Calu3 (cell line): ENCODE results near the gene GAL3ST1. TPM values are rescaled to one million over a fixed set of nuclear protein-coding genes. Genes with fewer than 3 reads are reported as not detected.

Experiments
- BruUV-seq: library from RNA; stranded (reverse); fragments of 400-500 nt; replicated peaks from 2 replicates; lab custom pipeline; 2021; lab: Mats Ljungman, UMichigan
- CTCF ChIA-PET: fragments of 300-600 bp; sonication (Branson Sonifier 250); formaldehyde crosslinking; loops from one replicate; lab custom pipeline; 2022; ENCODE audit warnings: antibody characterized with exemption; lab: Charles Lee
- DNase-seq: peaks from one replicate; pipeline ENCODE4 v3.0.0; 2022
- H3K27ac Mint-ChIP-seq: one replicate; pipeline ENCODE4 v1.8.0; 2022; ENCODE audit warnings: mixed read lengths; ENCODE audit not compliant: unreplicated experiment
- H3K27me3 Mint-ChIP-seq: one replicate; pipeline ENCODE4 v1.8.0; 2022; ENCODE audit warnings: mixed read lengths; ENCODE audit not compliant: unreplicated experiment
- H3K36me3 Mint-ChIP-seq: one replicate; pipeline ENCODE4 v1.8.0; 2022; ENCODE audit warnings: mild to moderate bottlenecking, moderate library complexity, mixed read lengths; ENCODE audit not compliant: insufficient read depth, unreplicated experiment
- H3K4me1 Mint-ChIP-seq: one replicate; pipeline ENCODE4 v1.8.0; 2022; ENCODE audit warnings: mild to moderate bottlenecking, low read depth, mixed read lengths; ENCODE audit not compliant: unreplicated experiment
- H3K4me3 Mint-ChIP-seq: one replicate; pipeline ENCODE4 v1.8.0; 2022; ENCODE audit warnings: mild to moderate bottlenecking, low read depth, moderate library complexity, mixed read lengths; ENCODE audit not compliant: unreplicated experiment
- H3K9me3 Mint-ChIP-seq: one replicate; pipeline ENCODE4 v1.8.0; 2022; ENCODE audit warnings: low read depth, mixed read lengths; ENCODE audit not compliant: unreplicated experiment
- CTCF ChIP-seq: fragments of 200-600 bp; IDR thresholded peaks from one replicate; pipeline ENCODE4 v1.8.0; 2022; ENCODE audit warnings: antibody characterized with exemption; ENCODE audit not compliant: unreplicated experiment
- intact Hi-C: fragments of 100-400 bp; cut with micrococcal nuclease; formaldehyde crosslinking; loops from one replicate; pipeline ENCODE4 v1.10.0; 2022; ENCODE audit not compliant: unreplicated experiment
- total RNA-seq: library from RNA; stranded (reverse); gene quantifications from 2 replicates; pipeline ENCODE4 v1.2.3, GENCODE V29; 2022

Gene GAL3ST1
- total RNA-seq, 1 experiment from 2014 or later, result 6.5 TPM

DNA sequence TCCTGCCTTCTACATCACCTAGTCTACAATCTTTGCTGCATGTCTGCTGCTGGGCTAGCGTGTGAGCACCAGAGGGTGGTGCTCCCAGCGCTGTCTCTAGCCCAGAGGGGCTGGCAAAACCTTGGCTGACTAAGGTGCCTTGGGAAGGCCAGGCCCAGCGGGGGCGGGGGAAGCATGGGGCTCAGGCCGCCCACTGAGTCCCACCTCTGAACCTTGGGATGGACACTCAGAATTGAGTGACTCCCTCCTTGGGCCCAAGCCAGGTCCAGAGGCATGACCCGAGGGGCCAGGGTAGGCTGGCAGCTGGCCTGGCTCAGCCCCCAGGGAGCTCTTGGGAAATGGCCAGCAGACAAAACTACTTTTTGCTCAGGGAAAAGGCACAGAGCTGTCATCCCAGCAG lies 7.6 kb upstream of the GAL3ST1 start:
- TF ChIP-seq CTCF, result no peak
- intact Hi-C loops, result no loop called here
- no peak for DNase-seq
- H3K27me3 Mint-ChIP-seq, result no peaks in the 10 kb centered on the region
- H3K4me3 Mint-ChIP-seq, result no peak overlapping the region
- H3K4me1 Mint-ChIP-seq, result no peaks in the 10 kb centered on the region
- CTCF ChIA-PET, result no interaction called here
- H3K9me3 Mint-ChIP-seq, result no peaks in the 10 kb centered on the region
- BruUV-seq, result no TSS peak
- peaks cover 52% of the 10 kb centered on the region for H3K36me3 Mint-ChIP-seq
- H3K27ac Mint-ChIP-seq, result no peak overlapping the region

GRCh38 chr22:30580896-30581295 lies 6.4 kb upstream of the GAL3ST1 start:
- CTCF ChIA-PET, result no interaction called here
- BruUV-seq, result no TSS peak
- no peaks in the 10 kb centered on the region for H3K27me3 Mint-ChIP-seq
- no peak for DNase-seq
- no peaks in the 10 kb centered on the region for H3K9me3 Mint-ChIP-seq
- H3K4me1 Mint-ChIP-seq, result no peaks in the 10 kb centered on the region
- no peak for TF ChIP-seq CTCF
- intact Hi-C loops, result no loop called here
- H3K4me3 Mint-ChIP-seq, result no peak overlapping the region
- H3K27ac Mint-ChIP-seq, result no peak overlapping the region
- H3K36me3 Mint-ChIP-seq, result peaks cover 49% of the 10 kb centered on the region

GRCh38 chr22:30578481-30578880 lies 4.0 kb upstream of the GAL3ST1 start:
- CTCF ChIA-PET, result no interaction called here
- Mint-ChIP-seq H3K4me3 (no peak overlapping the region), H3K27ac (no peak overlapping the region), H3K36me3 (peaks cover 54% of the 10 kb centered on the region), H3K4me1 (peaks cover 7% of the 10 kb centered on the region), H3K27me3 (no peaks in the 10 kb centered on the region), H3K9me3 (no peaks in the 10 kb centered on the region)
- TF ChIP-seq CTCF, result no peak
- DNase-seq, result no peak
- no TSS peak for BruUV-seq
- intact Hi-C loops, result no loop called here

DNA sequence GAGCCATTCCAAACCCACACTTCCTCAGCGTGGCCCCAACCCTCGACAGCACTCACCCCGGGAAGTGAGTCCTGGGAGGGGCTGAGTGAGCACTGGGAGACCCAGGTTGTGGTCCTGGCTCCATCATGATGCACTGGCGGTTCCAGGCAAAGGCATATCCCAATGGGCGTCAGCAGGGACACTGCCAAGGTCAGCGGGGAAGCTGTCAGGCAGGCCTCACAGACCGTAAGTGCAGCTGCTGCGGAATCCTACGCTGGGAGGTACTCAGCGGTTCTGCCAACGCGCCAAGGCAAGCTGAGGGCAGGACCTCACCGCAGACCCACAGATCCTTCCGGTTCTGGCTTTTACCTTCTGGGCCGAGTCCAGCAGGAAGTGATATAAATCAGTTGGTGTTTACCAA lies 1.4 kb upstream of the GAL3ST1 start:
- Mint-ChIP-seq H3K4me3 (peak overlapping the region; percentile 58), H3K36me3 (peaks cover 54% of the 10 kb centered on the region), H3K9me3 (no peaks in the 10 kb centered on the region), H3K27ac (no peak overlapping the region), H3K27me3 (no peaks in the 10 kb centered on the region), H3K4me1 (peaks cover 20% of the 10 kb centered on the region)
- intact Hi-C loops, result no loop called here
- no peak for TF ChIP-seq CTCF
- DNase-seq, result no peak
- CTCF ChIA-PET, result no interaction called here
- BruUV-seq, result no TSS peak
